OCI-LY1 (cell line): Measurements from ENCODE around the gene TLK2.

Experiments used
- CTCF ChIP-seq: fragments of 200-600 bp; sonication (generic), shearing (Covaris generic); IDR thresholded peaks from 2 replicates; pipeline ENCODE4 v1.5.1; 2017; ENCODE audit warnings: mild to moderate bottlenecking, antibody characterized with exemption, low read length, moderate library complexity, mixed read lengths
- EZH2 ChIP-seq: fragments of 200-600 bp; sonication (generic), shearing (Covaris generic); IDR thresholded peaks from 2 replicates; pipeline ENCODE4 v1.8.0; 2017; ENCODE audit warnings: borderline replicate concordance, mixed run types, mild to moderate bottlenecking, antibody characterized with exemption, low read length, moderate library complexity, mixed read lengths

- no peak for TF ChIP-seq CTCF
- TF ChIP-seq EZH2 = no peak
Measured at GRCh38 chr17:62578757-62579487, 100.3 kb downstream of the TLK2 start.
